T-helper 17 cell (primary cell): ENCODE measurements around the gene JAK3. TPM values are rescaled to one million over a fixed set of nuclear protein-coding genes. Genes with fewer than 3 reads are reported as not detected.

Experiments used
- ATAC-seq: fragments of 150-1000 bp; cut with Tn5 transposase; 2 replicates; pipeline ENCODE4 v1.10.0; 2021; ENCODE audit warnings: mild to moderate bottlenecking, moderate library complexity
- DNase-seq, 3 donors: peaks; one replicate each; pipeline versions ENCODE4 v3.0.0 to v3.0.0-alpha.2; 2020 to 2021
- H3K9me3 ChIP-seq: one replicate; pipeline ENCODE4 v1.7.0; 2013; ENCODE audit warnings: low read length, mild to moderate bottlenecking; ENCODE audit not compliant: control insufficient read depth, poor library complexity, severe bottlenecking
- H3K27ac Mint-ChIP-seq: one replicate; pipeline ENCODE4 v1.8.0; 2022; ENCODE audit warnings: mild to moderate bottlenecking, moderate library complexity, mixed read lengths
- H3K27me3 Mint-ChIP-seq: one replicate; pipeline ENCODE4 v1.8.0; 2022; ENCODE audit warnings: mixed read lengths
- H3K36me3 Mint-ChIP-seq: one replicate; pipeline ENCODE4 v1.8.0; 2022; ENCODE audit warnings: low read depth, mixed read lengths
- H3K4me1 Mint-ChIP-seq: one replicate; pipeline ENCODE4 v1.8.0; 2022; ENCODE audit warnings: mild to moderate bottlenecking, mixed read lengths
- H3K4me3 Mint-ChIP-seq: one replicate; pipeline ENCODE4 v1.8.0; 2022; ENCODE audit warnings: mild to moderate bottlenecking, moderate library complexity, mixed read lengths
- total RNA-seq, 4 donors: library from RNA in 2 of 4; stranded (reverse) in 2 of 4; gene quantifications; one replicate each; pipeline ENCODE4 v1.2.3 and lab custom pipeline; 2022 to 2026

Gene JAK3
- total RNA-seq, 2 donors from 2014 or later = 149 to 211 TPM

DNA sequence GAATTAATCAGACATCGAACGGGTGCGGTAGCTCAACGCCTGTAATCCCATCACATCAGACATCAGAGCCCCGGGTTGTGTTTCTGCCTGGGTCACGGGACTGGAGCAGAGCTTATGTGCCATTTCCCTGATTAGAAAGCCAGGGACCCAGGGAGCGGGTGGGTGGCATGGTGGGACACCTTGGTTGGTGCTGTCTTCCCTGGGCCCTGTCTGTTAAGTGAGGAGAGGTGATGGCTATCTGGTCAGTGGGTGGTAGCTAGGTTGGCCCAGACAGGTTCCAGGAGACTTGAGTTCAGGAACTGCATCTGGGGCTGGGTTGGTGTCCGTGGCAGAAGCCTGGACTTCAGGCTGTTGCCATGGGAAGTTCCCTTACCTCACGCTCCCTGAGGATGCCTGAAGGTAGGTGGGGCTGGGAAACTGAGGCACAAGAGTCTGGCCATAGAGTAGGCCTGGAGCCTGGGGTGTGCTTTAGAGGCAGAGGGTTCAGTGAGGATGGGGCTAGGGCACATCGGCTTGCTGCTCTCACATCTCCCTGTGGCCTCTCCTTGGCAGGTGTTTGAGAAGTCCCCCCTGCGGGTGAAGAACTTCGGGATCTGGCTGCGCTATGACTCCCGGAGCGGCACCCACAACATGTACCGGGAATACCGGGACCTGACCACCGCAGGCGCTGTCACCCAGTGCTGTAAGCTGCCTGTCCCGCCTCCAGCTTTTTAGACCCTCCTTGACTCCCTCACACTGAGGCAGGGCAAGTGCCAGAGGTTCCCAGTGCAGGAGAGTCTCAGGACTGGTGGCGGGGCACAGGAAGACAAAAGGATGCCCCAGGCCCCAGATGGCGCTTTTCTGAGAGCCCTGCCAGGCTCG is 14.0 kb upstream of the JAK3 start:
- Mint-ChIP-seq H3K4me1 (peaks cover 25% of the 10 kb centered on the region), H3K27ac (peak overlapping the region; percentile 93), H3K4me3 (peak overlapping the region; percentile 97), H3K27me3 (no peaks in the 10 kb centered on the region), H3K36me3 (peaks cover 2% of the 10 kb centered on the region)
- H3K9me3 ChIP-seq = no peaks in the 10 kb centered on the region
- DNase-seq (no peak), ATAC-seq (no peak)

DNA sequence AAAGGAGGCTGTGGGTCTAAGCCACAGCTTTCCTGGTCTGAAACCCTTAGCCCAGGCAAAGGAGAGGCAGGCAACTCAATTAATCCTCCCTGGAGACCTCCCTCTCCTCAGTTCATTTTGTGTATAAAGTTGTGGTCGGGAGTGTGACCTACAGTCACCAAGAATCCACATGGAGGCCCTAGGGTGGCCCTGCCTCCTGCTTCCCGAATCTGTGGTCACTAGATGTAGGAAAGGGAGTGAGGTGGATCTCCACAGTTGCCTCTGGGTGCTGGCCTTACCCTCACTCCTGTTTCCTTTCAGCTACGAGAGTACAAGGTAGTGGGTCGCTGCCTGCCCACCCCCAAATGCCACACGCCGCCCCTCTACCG is 13.2 kb upstream of the JAK3 start:
- H3K4me3 Mint-ChIP-seq = peak overlapping the region; percentile 97
- no peak for ATAC-seq
- no peak for DNase-seq
- H3K27ac Mint-ChIP-seq = peak overlapping the region; percentile 93
- peaks cover 2% of the 10 kb centered on the region for H3K36me3 Mint-ChIP-seq
- no peaks in the 10 kb centered on the region for H3K27me3 Mint-ChIP-seq
- H3K4me1 Mint-ChIP-seq = peaks cover 23% of the 10 kb centered on the region
- H3K9me3 ChIP-seq = no peaks in the 10 kb centered on the region

DNA sequence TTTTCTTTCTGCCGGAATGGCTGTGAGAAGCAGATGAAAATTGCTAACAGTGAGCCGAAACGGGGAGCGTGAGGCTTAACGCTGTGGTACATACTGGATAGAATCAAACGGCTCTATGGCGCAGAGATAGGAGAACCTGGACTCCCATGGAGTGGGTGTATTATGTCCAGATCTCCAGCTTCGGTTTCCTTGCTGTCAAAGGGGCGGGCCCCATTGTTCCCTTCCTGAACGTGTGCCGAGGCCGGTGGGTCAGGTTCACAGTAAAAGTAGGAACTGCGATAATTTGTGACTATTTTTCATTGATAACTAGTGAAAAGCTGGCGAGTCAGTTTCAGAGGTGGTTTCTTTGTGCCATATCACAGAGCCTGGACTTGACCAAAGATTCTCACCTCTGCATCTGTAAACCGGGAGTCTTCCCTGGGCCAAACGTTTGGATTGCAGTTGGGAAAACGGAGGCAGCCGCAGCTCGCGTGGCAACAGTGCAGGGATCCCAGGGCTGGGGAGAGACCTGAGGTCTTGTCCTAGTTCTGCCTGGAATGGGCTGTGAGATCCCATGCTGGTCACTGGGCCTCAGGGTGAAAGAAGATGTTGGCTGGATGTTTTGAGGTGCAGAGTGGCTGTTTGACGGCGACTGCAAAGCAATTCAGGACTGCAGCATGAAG is 12.7 kb upstream of the JAK3 start:
- DNase-seq (no peak), ATAC-seq (no peak)
- Mint-ChIP-seq H3K27ac (peak overlapping the region; percentile 93), H3K4me1 (peaks cover 26% of the 10 kb centered on the region), H3K4me3 (peak overlapping the region; percentile 97), H3K27me3 (no peaks in the 10 kb centered on the region), H3K36me3 (peaks cover 2% of the 10 kb centered on the region)
- no peaks in the 10 kb centered on the region for H3K9me3 ChIP-seq

DNA sequence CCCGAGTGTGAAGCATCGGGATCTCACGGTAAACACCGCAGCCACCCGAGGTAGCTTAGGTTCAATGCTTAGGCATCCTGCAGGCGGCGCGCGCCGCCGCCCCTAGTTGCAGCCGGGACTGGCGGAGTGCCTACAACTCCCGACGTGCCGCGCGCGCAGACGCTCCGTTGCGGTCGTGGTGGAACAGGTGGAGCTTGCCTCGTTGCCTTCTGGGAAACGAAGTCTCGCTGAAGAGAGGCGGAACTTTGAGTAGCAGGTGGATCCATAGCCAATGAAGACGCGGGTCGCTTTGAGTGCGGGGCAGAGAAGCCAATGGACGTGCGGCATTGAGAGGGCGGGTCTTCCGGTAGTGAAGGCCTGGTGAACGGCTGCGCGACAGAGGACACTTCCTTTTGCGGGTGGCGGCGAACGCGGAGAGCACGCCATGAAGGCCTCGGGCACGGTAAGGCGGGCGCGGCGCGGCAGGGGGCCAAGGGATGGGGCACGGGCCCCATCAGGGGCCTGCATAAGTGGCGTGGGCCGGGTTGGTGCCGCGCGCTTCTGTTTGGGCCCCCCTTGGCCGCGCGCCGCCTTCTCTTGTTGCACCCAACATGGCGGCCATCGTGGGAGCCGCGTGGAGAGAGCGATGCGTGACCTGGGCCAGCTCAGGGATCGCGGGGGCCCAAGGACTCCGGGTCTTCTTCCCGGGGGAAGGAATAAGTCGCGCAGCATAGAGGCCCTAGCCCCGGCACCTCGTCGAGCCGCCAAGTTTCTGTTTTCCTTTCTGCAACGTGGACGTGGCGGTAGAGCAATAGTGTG is 11.9 kb upstream of the JAK3 start, which contains the start of gene RPL18A:
Gene RPL18A (plus strand): TSS at position 378 of the 798 bp plus-strand sequence. CDS start 47 bp downstream, at position 425.
- DNase-seq = peak; percentile 92 to 98 (median 98)
- peaks cover 28% of the 10 kb centered on the region for H3K4me1 Mint-ChIP-seq

DNA sequence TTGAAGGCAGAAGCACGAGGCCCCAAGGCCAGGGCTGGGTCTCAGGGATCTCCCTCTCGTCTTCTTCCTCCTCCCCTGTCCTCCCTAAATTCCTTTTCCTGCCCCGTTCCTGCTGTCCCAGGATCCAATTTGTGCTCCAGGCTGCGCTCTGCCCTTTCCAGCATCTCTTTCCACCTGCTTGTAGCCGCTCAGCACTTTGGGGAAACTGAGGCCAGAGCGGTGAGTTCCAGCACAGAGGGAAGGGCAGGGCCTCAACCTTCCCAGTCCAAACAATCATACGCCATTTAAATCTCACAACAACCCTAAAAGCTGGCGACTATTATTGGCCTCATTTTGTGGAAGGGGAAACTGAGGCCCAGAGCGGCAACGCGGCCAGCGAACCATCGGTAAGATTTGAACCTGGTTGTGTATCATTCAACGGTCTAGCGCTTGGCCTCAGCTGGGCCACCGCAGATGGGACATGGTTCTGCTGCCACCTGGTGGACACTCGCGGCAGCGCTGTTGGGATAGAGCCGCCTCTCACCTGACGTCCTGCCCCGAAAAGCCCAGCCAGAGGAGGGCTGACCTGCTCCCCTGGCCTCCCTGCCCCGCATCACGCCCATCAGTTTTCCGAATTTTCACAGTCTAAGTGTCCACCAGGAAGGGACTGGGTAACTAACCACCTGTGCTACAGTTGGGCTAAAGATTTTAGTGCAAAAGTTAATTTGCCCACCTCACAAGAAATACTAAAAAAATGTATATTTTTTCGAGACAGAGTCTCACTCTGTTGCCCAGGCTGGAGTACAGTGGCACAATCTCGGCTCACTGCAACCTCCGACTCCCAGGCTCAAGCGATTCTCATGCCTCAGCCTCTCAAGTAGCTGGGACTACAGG is 7.7 kb upstream of the JAK3 start:
- H3K27me3 Mint-ChIP-seq = no peaks in the 10 kb centered on the region
- DNase-seq (peak; percentile 78 to 96 (median 81)), ATAC-seq (peak; percentile 18)
- peak overlapping the region; percentile 57 for H3K27ac Mint-ChIP-seq
- no peaks in the 10 kb centered on the region for H3K9me3 ChIP-seq
- peaks cover 2% of the 10 kb centered on the region for H3K36me3 Mint-ChIP-seq
- H3K4me1 Mint-ChIP-seq = peaks cover 29% of the 10 kb centered on the region
- no peak overlapping the region for H3K4me3 Mint-ChIP-seq

More for the DNA sequence above, 11.9 kb upstream of the JAK3 start, which contains the start of gene RPL18A:
- Mint-ChIP-seq H3K27me3 (no peaks in the 10 kb centered on the region), H3K4me3 (peak within 1 kb of the TSS; percentile 97), H3K27ac (peak within 1 kb of the TSS; percentile 93), H3K36me3 (peaks cover 2% of the 10 kb centered on the region)
- no peaks in the 10 kb centered on the region for H3K9me3 ChIP-seq
- peak; percentile 96 for ATAC-seq

DNA sequence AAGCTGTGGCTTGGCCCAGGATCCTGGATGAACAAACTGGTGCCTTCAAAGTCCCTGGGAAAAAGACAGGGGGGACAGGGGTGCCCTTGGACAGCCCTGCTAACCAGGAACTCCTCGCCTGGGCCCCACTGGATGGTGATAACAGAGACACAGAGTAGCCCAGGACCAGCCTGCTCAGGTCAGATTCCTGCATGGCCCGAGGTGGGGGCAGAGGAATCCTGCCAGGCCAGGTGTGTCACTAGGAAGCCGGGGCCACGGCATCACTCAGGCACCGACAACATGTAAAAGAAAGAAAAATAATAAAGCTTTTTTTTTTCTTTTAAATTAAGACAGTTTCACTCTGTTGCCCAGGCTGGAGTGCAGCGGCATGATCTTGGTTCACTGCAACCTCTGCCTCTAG is 6.3 kb upstream of the JAK3 start:
- H3K9me3 ChIP-seq = no peaks in the 10 kb centered on the region
- no peak overlapping the region for H3K4me3 Mint-ChIP-seq
- ATAC-seq (no peak), DNase-seq (no peak)
- no peaks in the 10 kb centered on the region for H3K27me3 Mint-ChIP-seq
- H3K36me3 Mint-ChIP-seq = no peaks in the 10 kb centered on the region
- peaks cover 28% of the 10 kb centered on the region for H3K4me1 Mint-ChIP-seq
- H3K27ac Mint-ChIP-seq = no peak overlapping the region

DNA sequence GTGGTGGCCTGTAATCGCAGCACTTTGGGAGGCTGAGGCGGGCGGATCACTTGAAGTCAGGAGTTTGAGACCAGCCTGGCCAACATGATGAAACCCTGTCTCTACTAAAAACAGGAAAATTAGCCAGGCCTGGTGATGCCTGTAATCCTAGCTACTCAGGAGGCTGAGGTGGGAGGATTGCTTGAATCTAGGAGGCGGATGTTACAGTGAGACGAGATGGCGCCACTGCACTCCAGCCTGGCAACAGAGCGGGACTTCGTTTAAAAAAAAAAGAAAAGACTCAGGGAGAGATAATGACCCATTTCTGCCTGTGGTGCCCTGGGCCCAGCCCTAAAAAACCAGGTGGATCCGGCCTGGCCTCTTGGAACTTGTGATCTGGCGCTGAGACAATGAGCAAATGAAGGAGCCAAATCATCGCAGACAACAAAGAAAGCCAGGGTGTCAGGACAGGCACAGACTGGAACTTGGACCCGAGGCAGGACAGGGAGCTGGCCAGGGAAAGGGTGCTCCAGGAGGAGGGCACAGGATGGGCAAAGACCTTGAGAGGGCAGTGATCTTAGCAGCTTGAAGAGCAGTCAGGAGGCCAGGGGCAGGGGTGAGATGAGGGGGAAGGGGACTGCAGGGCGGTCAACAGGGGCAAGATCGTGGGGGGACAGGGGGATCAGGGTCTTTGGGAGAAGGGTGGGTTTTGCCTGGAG is 962 bp upstream of the JAK3 start:
- H3K9me3 ChIP-seq = no peaks in the 10 kb centered on the region
- H3K4me1 Mint-ChIP-seq = peaks cover 49% of the 10 kb centered on the region
- H3K27me3 Mint-ChIP-seq = no peaks in the 10 kb centered on the region
- peak overlapping the region; percentile 96 for H3K27ac Mint-ChIP-seq
- DNase-seq (no peak), ATAC-seq (no peak)
- H3K4me3 Mint-ChIP-seq = peak overlapping the region; percentile 93
- peaks cover 5% of the 10 kb centered on the region for H3K36me3 Mint-ChIP-seq

DNA sequence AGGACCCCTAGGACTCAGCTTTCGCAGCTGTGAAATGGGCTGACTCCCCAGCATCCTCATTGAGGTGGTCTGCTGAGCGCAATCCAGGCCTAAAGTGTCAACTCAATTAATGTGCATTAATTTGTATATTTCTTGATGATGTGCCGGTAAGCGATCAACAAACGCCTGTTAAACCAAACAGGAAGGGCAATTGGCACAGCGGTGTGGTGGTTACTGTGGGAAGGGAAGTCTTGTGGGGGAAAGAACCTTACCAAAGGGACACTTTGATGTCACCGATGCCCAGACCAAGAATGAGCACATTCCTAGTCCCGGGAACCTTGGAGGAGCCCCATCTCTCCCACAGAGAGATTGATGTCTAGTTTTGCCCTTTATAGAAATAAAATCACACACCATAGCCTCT is 1.6 kb downstream of the JAK3 start:
- Mint-ChIP-seq H3K27me3 (no peaks in the 10 kb centered on the region), H3K4me1 (peaks cover 46% of the 10 kb centered on the region), H3K27ac (peak overlapping the region; percentile 96), H3K4me3 (peak overlapping the region; percentile 93), H3K36me3 (peaks cover 5% of the 10 kb centered on the region)
- ATAC-seq (peak; percentile 45), DNase-seq (peak in 2 of 3 donors; percentile 36 to 53)
- no peaks in the 10 kb centered on the region for H3K9me3 ChIP-seq

DNA sequence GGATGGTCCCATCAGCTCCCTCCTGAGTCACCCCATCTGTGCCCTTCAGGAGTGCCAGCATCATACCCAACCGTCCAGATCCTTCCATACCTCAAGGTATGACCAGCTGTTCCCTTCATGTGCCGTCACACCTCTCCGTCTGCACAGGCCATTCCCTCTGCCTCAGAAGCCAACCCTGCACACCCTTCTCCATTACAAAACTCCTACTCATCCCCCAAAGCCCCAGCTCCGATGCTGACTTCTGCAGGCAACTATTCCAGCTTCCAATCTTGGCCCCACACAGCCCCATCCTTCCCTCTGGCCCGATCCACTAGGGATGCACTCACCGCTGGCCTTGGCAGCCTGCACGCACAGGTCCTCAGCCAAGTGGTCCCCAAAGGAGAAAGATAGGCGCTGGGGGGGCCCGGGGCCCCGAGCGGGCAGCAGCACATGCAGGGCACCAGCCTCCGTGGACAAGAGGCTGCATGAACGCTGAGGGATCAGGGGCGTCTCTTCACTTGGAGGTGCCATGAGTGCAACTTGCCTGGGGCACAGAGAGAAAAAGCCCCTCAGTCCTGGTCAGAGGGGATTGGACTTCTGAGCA is 3.8 kb downstream of the JAK3 start:
- H3K9me3 ChIP-seq = no peaks in the 10 kb centered on the region
- Mint-ChIP-seq H3K4me1 (peaks cover 33% of the 10 kb centered on the region), H3K27ac (peak overlapping the region; percentile 96), H3K4me3 (peak overlapping the region; percentile 93), H3K27me3 (no peaks in the 10 kb centered on the region), H3K36me3 (peaks cover 5% of the 10 kb centered on the region)
- DNase-seq (no peak), ATAC-seq (no peak)

DNA sequence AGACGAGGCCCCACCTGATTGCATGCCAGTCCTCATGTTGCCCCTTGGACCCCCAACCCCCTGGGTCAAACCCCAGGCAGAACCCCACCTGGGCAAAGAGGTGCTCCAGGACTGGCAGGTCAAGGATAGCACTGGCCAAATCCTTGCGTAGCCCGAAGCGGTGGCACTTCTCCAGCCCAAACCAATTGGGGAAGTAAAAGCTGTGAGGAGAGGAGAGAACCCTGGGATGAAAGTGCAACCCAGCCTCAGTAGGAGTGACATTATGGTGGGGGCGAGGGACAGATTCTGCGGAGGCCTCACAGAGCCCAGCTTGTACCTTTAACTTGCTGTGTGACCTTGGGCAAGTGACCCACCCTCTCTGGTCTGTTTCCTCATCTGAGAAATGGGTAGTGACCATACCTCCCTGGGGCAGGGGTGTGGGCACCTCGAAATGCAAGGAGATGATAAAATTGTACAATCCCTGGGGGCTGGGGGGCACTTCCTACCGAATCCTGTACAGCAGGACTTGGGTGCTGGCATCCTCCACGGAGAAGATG is 4.4 kb downstream of the JAK3 start:
- Mint-ChIP-seq H3K27ac (peak overlapping the region; percentile 96), H3K27me3 (no peaks in the 10 kb centered on the region), H3K4me1 (peaks cover 28% of the 10 kb centered on the region), H3K36me3 (peaks cover 5% of the 10 kb centered on the region), H3K4me3 (peak overlapping the region; percentile 93)
- ATAC-seq = no peak
- DNase-seq = no peak
- no peaks in the 10 kb centered on the region for H3K9me3 ChIP-seq

DNA sequence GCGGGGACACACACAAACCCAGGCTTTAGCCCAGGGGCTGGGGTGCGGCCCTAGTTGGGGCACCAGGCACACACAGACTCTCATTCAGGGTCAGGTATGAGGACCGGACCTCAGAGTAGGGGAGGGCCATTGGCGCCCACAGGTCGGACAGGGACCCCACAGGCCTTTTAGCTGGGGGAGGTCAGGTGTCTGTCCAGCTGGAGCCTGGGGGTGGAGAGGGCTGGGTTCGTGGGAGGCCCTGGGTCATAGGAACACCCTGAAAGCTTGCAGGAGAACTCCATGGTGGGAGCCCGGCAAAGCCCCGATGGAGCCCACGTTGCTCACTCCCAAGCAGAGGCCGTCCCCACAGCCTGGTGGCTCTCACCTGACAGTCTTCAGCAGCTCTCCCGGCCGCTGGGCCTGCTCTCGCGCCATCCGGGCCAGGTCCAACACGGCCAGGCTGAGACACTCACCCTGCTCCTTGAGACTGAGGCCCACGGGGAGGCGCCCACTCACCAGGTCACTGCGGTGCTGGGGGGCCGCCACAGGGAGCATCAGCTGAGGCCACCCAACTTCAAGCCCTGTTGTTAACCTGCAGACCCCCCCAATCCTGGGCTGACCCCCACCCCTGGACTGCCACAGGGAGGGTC is 5.0 kb downstream of the JAK3 start:
- H3K9me3 ChIP-seq = no peaks in the 10 kb centered on the region
- no peak for ATAC-seq
- Mint-ChIP-seq H3K4me1 (peaks cover 23% of the 10 kb centered on the region), H3K36me3 (peaks cover 6% of the 10 kb centered on the region), H3K27ac (no peak overlapping the region), H3K4me3 (no peak overlapping the region), H3K27me3 (no peaks in the 10 kb centered on the region)
- DNase-seq = no peak
